HepG2 (cell line): Measurements from ENCODE around the gene STIM1. TPM values are rescaled to one million over a fixed set of nuclear protein-coding genes. Genes with fewer than 3 reads are reported as not detected.

Source experiments
- CREM ChIP-seq, 2 experiments: sonication (generic) in 1 of 2; formaldehyde crosslinking in 1 of 2; IDR thresholded peaks; 2 replicates each; pipeline versions ENCODE4 v1.4.0 to v1.6.1; 2016 to 2020; ENCODE audit warnings: antibody characterized with exemption in 1 of 2, mild to moderate bottlenecking in 1 of 2, missing genetic modification reagents in 1 of 2
- EED ChIP-seq: sonication (generic); formaldehyde crosslinking; IDR thresholded peaks from 2 replicates; pipeline ENCODE4 v1.5.0; 2020; ENCODE audit warnings: mild to moderate bottlenecking, missing genetic modification reagents
- GABPB1 ChIP-seq: IDR thresholded peaks from 2 replicates; pipeline ENCODE4 v1.6.1; 2016; ENCODE audit warnings: mild to moderate bottlenecking, missing genetic modification reagents, moderate library complexity, missing compliant biosample characterization
- HNF4G ChIP-seq, 2 experiments: sonication (generic) in 1 of 2; formaldehyde crosslinking in 1 of 2; IDR thresholded peaks; 2 replicates each; pipeline versions ENCODE4 v1.4.0 to v1.6.1; 2011 to 2020; ENCODE audit warnings: borderline replicate concordance in 2 of 2, low read depth in 2 of 2, mild to moderate bottlenecking in 2 of 2, low read length in 1 of 2, missing genetic modification reagents in 1 of 2, moderate library complexity in 1 of 2
- HOXA5 ChIP-seq: sonication (generic); formaldehyde crosslinking; IDR thresholded peaks from 2 replicates; pipeline ENCODE4 v1.4.0; 2020; ENCODE audit warnings: missing genetic modification reagents
- JARID2 ChIP-seq: sonication (generic); formaldehyde crosslinking; IDR thresholded peaks from 2 replicates; pipeline ENCODE4 v1.8.1; 2023; ENCODE audit warnings: missing genetic modification reagents, inconsistent platforms; ENCODE audit not compliant: insufficient replicate concordance
- JUN ChIP-seq: sonication (generic); formaldehyde crosslinking; IDR thresholded peaks from 2 replicates; pipeline ENCODE4 v1.4.0; 2020; ENCODE audit warnings: mild to moderate bottlenecking, missing genetic modification reagents
- KDM4B ChIP-seq: sonication (generic); formaldehyde crosslinking; IDR thresholded peaks from 2 replicates; pipeline ENCODE4 v1.4.0; 2020; ENCODE audit warnings: missing genetic modification reagents
- MAFK ChIP-seq, 2 experiments: IDR thresholded peaks in 1 of 2; conservative IDR thresholded peaks in 1 of 2; 2 replicates each; pipeline ENCODE4 v1.6.1; 2011; ENCODE audit warnings: improper control_type of control experiment in 2 of 2, low read length in 2 of 2
- MLXIP ChIP-seq: sonication (generic); formaldehyde crosslinking; IDR thresholded peaks from 2 replicates; pipeline ENCODE4 v1.9.0; 2021; ENCODE audit warnings: missing genetic modification reagents, borderline replicate concordance
- PRDM15 ChIP-seq: sonication (generic); formaldehyde crosslinking; IDR thresholded peaks from 2 replicates; pipeline ENCODE4 v1.4.0; 2020; ENCODE audit warnings: missing genetic modification reagents
- TEAD3 ChIP-seq: optimal IDR thresholded peaks from 2 replicates; pipeline ENCODE3; 2016; ENCODE audit warnings: borderline replicate concordance
- TEF ChIP-seq: sonication (generic); formaldehyde crosslinking; IDR thresholded peaks from 2 replicates; pipeline ENCODE4 v1.5.0; 2020; ENCODE audit warnings: missing genetic modification reagents
- THRA ChIP-seq: sonication (generic); formaldehyde crosslinking; IDR thresholded peaks from 2 replicates; pipeline ENCODE4 v1.4.0; 2020; ENCODE audit warnings: missing genetic modification reagents, borderline replicate concordance
- ZBTB8A ChIP-seq: sonication (generic); formaldehyde crosslinking; IDR thresholded peaks from 2 replicates; pipeline ENCODE4 v1.4.0; 2020; ENCODE audit warnings: mild to moderate bottlenecking, low read depth, missing genetic modification reagents, borderline replicate concordance
- ZNF17 ChIP-seq: sonication (generic); formaldehyde crosslinking; IDR thresholded peaks from 2 replicates; pipeline ENCODE4 v1.5.0; 2020; ENCODE audit warnings: mild to moderate bottlenecking, missing genetic modification reagents
- ZNF326 ChIP-seq: sonication (generic); formaldehyde crosslinking; IDR thresholded peaks from 2 replicates; pipeline ENCODE4 v1.4.0; 2020; ENCODE audit warnings: missing genetic modification reagents, borderline replicate concordance
- polyA plus RNA-seq, 8 experiments: library from polyadenylated mRNA; depleted of rRNA in 3 of 8; stranded (reverse) in 7 of 8; unstranded in 1 of 8; fragments of >200 nt; fragmentation: Illumina TruSeq in 4 of 8; extraction: Trizol in 4 of 8; gene quantifications; 2 replicates each; pipeline versions ENCODE4 v1.2.1 to v1.2.3, GENCODE V29; 2011 to 2016; ENCODE audit warnings: low read depth in 4 of 8, missing spikeins in 1 of 8, mixed read lengths in 1 of 8; ENCODE audit not compliant: insufficient read depth in 1 of 8
- total RNA-seq, 5 experiments: library from RNA; depleted of rRNA; stranded (reverse); fragments of >200 nt; fragmentation: Illumina TruSeq; extraction: Trizol; gene quantifications; 2 replicates each; pipeline ENCODE4 v1.2.3, GENCODE V29; 2016; ENCODE audit warnings: low read depth in 1 of 5

Gene STIM1
- total and polyA plus RNA-seq, 2 of the 13 experiments (the other 11 are each of a cell fraction or from before 2014, with no cell fraction given): 19.2 to 28.5 TPM

GRCh38 chr11:3854977-3855807 lies at the start of gene STIM1 (continued):
- TF ChIP-seq MAFK (conservative IDR thresholded peaks at IDR 0.05 in 1 of 2, IDR thresholded peaks at IDR 0.05 in 1 of 2; ENCODE audit: low read length in 2 of 2): no peak
- peak; percentile 36; the same call in 1 of the 2 replicates for TF ChIP-seq THRA
- TF ChIP-seq ZNF326 (CRISPR knock-in tag): no peak
- TF ChIP-seq ZNF17 (CRISPR knock-in tag): no peak
- no peak for TF ChIP-seq CREM (IDR thresholded peaks at IDR 0.05)
- no peak for TF ChIP-seq CREM (CRISPR knock-in tag; IDR thresholded peaks at IDR 0.05)
- peak; percentile 91 for TF ChIP-seq HOXA5 (CRISPR knock-in tag)
- no peak for TF ChIP-seq ZBTB8A (CRISPR knock-in tag)
- peak; percentile 78 for TF ChIP-seq GABPB1
- peak; percentile 51; the same call in 1 of the 2 replicates for TF ChIP-seq KDM4B (CRISPR knock-in tag)
- peak; percentile 25 for TF ChIP-seq TEAD3 (CRISPR knock-in tag)
- no peak for TF ChIP-seq MLXIP (CRISPR knock-in tag)
- peak; percentile 72; the same call in 1 of the 2 replicates for TF ChIP-seq TEF (CRISPR knock-in tag)
- TF ChIP-seq JUN (CRISPR knock-in tag): no peak
- no peak for TF ChIP-seq EED (CRISPR knock-in tag)
- peak; percentile 44; the same call in 1 of the 2 replicates for TF ChIP-seq PRDM15 (CRISPR knock-in tag)
- no peak for TF ChIP-seq JARID2 (CRISPR knock-in tag)
- 0 out of 2 replicates have a peak, but pooled peaks have one; percentile 3 for TF ChIP-seq HNF4G (IDR thresholded peaks at IDR 0.05; ENCODE audit: borderline replicate concordance, low read depth, low read length)
- no peak for TF ChIP-seq HNF4G (CRISPR knock-in tag; IDR thresholded peaks at IDR 0.05; ENCODE audit: borderline replicate concordance, low read depth)
